NT2/D1 (cell line): ENCODE results near the gene MYH1.
"Not testable (repeated sequence)": the region's sequence is repeated elsewhere in the genome, so short reads cannot be mapped to it uniquely, and the experiment has no call there.

Source experiments
- SUZ12 ChIP-seq: IDR thresholded peaks from 2 replicates; pipeline ENCODE4 v1.6.1; 2011; ENCODE audit not compliant: insufficient read length, insufficient read depth; ENCODE audit errors: extremely low read depth
- YY1 ChIP-seq: IDR thresholded peaks from 2 replicates; pipeline ENCODE4 v1.6.1; 2011; ENCODE audit not compliant: insufficient read length, insufficient read depth
- ZNF274 ChIP-seq: IDR thresholded peaks from 2 replicates; pipeline ENCODE4 v1.6.1; 2011; ENCODE audit warnings: mild to moderate bottlenecking, low read depth, low read length

GRCh38 chr17:10541179-10541578, 22.8 kb upstream of the MYH1 start:
- TF ChIP-seq YY1, ZNF274, SUZ12: not testable (repeated sequence)
